ENCODE measurements around the gene SNRNP40.

- no peak for TF ChIP-seq CTCF (IDR thresholded peaks at IDR 0.05 in 4 of 5, conservative IDR thresholded peaks at IDR 0.05 in 1 of 5)
- TF ChIP-seq POLR2A (IDR thresholded peaks at IDR 0.05): no peak
These were observed 9.7 kb upstream of the SNRNP40 start for GRCh38 chr1:31306278-31306677.
